ENCODE results near the gene NRG3. TPM values are rescaled to one million over a fixed set of nuclear protein-coding genes. Genes with fewer than 3 reads are reported as not detected.

The NRG3 gene
- total RNA-seq, 1 experiment from 2014 or later = not detected

DNA sequence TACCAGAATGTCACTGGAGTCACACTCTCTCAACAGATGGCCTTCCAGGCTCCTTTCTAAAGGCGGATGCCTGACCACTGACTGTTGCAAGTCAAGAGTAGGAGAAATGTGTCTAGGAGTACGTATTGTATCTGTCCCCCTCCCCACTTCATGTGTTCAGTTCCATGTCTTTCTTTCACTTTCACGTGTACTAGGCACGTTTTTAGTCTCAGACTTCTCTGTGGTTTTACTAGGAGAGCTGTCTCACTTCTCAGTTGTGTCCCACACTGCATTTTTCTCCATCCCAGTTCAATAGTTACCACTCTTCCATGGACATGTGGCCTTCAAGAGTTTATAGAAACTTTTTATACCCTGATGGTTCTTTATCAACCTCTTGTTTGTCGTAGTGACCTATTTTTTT lies 893.0 kb downstream of the NRG3 start:
- CTCF ChIA-PET = no interaction called here

DNA sequence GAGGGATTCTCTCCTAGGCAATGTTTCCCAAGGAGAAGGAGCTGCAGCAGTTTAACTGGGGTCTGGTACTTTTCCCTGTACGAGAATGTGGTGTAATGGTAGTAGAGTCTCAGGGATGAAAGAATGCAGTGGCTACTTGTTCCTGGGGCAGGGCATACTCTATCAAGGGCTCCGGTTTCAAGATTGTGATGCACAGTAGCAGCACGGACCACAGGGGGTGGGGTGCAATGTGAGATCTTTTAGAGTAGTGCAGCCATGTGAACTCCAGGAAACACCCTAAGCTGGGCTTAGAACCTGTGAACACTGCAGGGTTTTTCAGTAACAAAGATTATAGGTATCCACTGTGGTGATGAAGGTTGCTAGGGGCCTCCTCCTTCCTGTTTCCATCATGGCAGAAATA lies 903.9 kb downstream of the NRG3 start:
- no peaks in the 10 kb centered on the region for H3K27me3 ChIP-seq (ENCODE audit: insufficient read depth, low read length)

More for the DNA sequence above, 893.0 kb downstream of the NRG3 start:
- ChIA-PET RAD21 (ENCODE audit: low non-redundant PET in 1 of 2, low total read pairs in 2 of 2, uncharacterized antibody in 2 of 2, unreplicated experiment in 2 of 2) (no interaction called here), POLR2A (no interaction called here)
- no peaks in the 10 kb centered on the region for H3K27me3 ChIP-seq (ENCODE audit: insufficient read depth, low read length)
- BruUV-seq (replicated peaks) = no TSS peak
- no peak for ATAC-seq
- H3K36me3 ChIP-seq (ENCODE audit: control insufficient read depth in 1 of 2, insufficient read depth in 2 of 2, low read length in 2 of 2) = no peaks in the 10 kb centered on the region
- no peak overlapping the region for H3K9ac ChIP-seq (ENCODE audit: low read length)
- no peaks in the 10 kb centered on the region for H3K4me1 ChIP-seq (ENCODE audit: control insufficient read depth in 1 of 2, insufficient read depth in 2 of 2, low read length in 2 of 2)
- no peaks in the 10 kb centered on the region for H4K20me1 ChIP-seq (ENCODE audit: insufficient read depth)
- no peaks in the 10 kb centered on the region for H3K79me2 ChIP-seq (ENCODE audit: insufficient read depth, low read length)
- DNase-seq (ENCODE audit: low read depth, low spot score) = no peak
- H3K9me2 ChIP-seq (ENCODE audit: insufficient read depth) = no peaks in the 10 kb centered on the region
- no peak overlapping the region for H3K4me2 ChIP-seq (ENCODE audit: low read length)
- intact Hi-C loops (cut with micrococcal nuclease) = no loop called here
- H3K4me3 ChIP-seq (replicated peaks in 1 of 2; ENCODE audit: low read depth in 1 of 2, low read length in 2 of 2) = no peak overlapping the region
- peaks cover 6 to 10% of the 10 kb centered on the region in 2 experiments; a peak in 2 of 4 replicates for H3K9me3 ChIP-seq (ENCODE audit: control insufficient read depth in 1 of 2, insufficient read depth in 1 of 2, low read depth in 1 of 2, low read length in 2 of 2)
- H2AFZ ChIP-seq (ENCODE audit: low read depth, low read length, poor library complexity, severe bottlenecking) = no peak overlapping the region
- H3K27ac ChIP-seq (ENCODE audit: low read depth, low read length) = no peak overlapping the region
- no peak for TF ChIP-seq FOSL1 (IDR thresholded peaks at IDR 0.05; ENCODE audit: low read depth)
- no peak for TF ChIP-seq CEBPB (IDR thresholded peaks at IDR 0.05; ENCODE audit: low read depth)
- TF ChIP-seq SP1 (IDR thresholded peaks at IDR 0.05; ENCODE audit: low read depth) = no peak
- no peak for TF ChIP-seq POLR2AphosphoS5 (IDR thresholded peaks at IDR 0.05; ENCODE audit: low read depth, low read length)
- TF ChIP-seq ZFX (IDR thresholded peaks at IDR 0.05) = no peak
- TF ChIP-seq JUND (IDR thresholded peaks at IDR 0.05) = no peak
- no peak for TF ChIP-seq SRF (IDR thresholded peaks at IDR 0.05; ENCODE audit: low read depth)

More for the DNA sequence above, 903.9 kb downstream of the NRG3 start:
- intact Hi-C loops (cut with micrococcal nuclease) = no loop called here
- Histone ChIP-seq H3K4me3 (replicated peaks in 1 of 2; ENCODE audit: low read depth in 1 of 2, low read length in 2 of 2) (no peak overlapping the region), H3K9me3 (ENCODE audit: control insufficient read depth in 1 of 2, insufficient read depth in 1 of 2, low read depth in 1 of 2, low read length in 2 of 2) (peaks cover 0 to 13% of the 10 kb centered on the region in 2 experiments; a peak in 2 of 4 replicates), H4K20me1 (ENCODE audit: insufficient read depth) (no peaks in the 10 kb centered on the region), H3K9ac (ENCODE audit: low read length) (no peak overlapping the region), H3K36me3 (ENCODE audit: control insufficient read depth in 1 of 2, insufficient read depth in 2 of 2, low read length in 2 of 2) (no peaks in the 10 kb centered on the region), H3K4me2 (ENCODE audit: low read length) (no peak overlapping the region), H3K27ac (ENCODE audit: low read depth, low read length) (no peak overlapping the region), H2AFZ (ENCODE audit: low read depth, low read length, poor library complexity, severe bottlenecking) (no peak overlapping the region), H3K79me2 (ENCODE audit: insufficient read depth, low read length) (no peaks in the 10 kb centered on the region), H3K4me1 (ENCODE audit: control insufficient read depth in 1 of 2, insufficient read depth in 2 of 2, low read length in 2 of 2) (no peaks in the 10 kb centered on the region), H3K9me2 (ENCODE audit: insufficient read depth) (no peaks in the 10 kb centered on the region)
- ATAC-seq = no peak
- ChIA-PET CTCF (no interaction called here), POLR2A (no interaction called here), RAD21 (ENCODE audit: low non-redundant PET in 1 of 2, low total read pairs in 2 of 2, uncharacterized antibody in 2 of 2, unreplicated experiment in 2 of 2) (no interaction called here)
- no peak for DNase-seq (ENCODE audit: low read depth, low spot score)
- TF ChIP-seq EZH2 (IDR thresholded peaks at IDR 0.05) = no peak
- no peak for TF ChIP-seq EZH2phosphoT487 (IDR thresholded peaks at IDR 0.05; ENCODE audit: borderline replicate concordance)
- TF ChIP-seq, protein P1, sequence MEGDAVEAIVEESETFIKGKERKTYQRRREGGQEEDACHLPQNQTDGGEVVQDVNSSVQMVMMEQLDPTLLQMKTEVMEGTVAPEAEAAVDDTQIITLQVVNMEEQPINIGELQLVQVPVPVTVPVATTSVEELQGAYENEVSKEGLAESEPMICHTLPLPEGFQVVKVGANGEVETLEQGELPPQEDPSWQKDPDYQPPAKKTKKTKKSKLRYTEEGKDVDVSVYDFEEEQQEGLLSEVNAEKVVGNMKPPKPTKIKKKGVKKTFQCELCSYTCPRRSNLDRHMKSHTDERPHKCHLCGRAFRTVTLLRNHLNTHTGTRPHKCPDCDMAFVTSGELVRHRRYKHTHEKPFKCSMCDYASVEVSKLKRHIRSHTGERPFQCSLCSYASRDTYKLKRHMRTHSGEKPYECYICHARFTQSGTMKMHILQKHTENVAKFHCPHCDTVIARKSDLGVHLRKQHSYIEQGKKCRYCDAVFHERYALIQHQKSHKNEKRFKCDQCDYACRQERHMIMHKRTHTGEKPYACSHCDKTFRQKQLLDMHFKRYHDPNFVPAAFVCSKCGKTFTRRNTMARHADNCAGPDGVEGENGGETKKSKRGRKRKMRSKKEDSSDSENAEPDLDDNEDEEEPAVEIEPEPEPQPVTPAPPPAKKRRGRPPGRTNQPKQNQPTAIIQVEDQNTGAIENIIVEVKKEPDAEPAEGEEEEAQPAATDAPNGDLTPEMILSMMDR (IDR thresholded peaks at IDR 0.05 in 2 of 3, conservative IDR thresholded peaks at IDR 0.05 in 1 of 3; ENCODE audit: borderline replicate concordance in 1 of 3, insufficient read depth in 1 of 3, low read depth in 2 of 3, low read length in 2 of 3) = no peak
- no peak for TF ChIP-seq SP1 (IDR thresholded peaks at IDR 0.05; ENCODE audit: low read depth)
- TF ChIP-seq POLR2A (IDR thresholded peaks at IDR 0.05; ENCODE audit: borderline replicate concordance, extremely low read depth, insufficient read depth, insufficient read length) = no peak
- no peak for TF ChIP-seq FOSL1 (IDR thresholded peaks at IDR 0.05; ENCODE audit: low read depth)
- BruUV-seq (replicated peaks) = no TSS peak
